OCI-LY1 (cell line): ENCODE data around the gene OR8B4.

ENCODE experiments used
- EZH2 ChIP-seq: fragments of 200-600 bp; sonication (generic), shearing (Covaris generic); IDR thresholded peaks from 2 replicates; pipeline ENCODE4 v1.8.0; 2017; ENCODE audit warnings: borderline replicate concordance, mixed run types, mild to moderate bottlenecking, antibody characterized with exemption, low read length, moderate library complexity, mixed read lengths
- TF ChIP-seq, protein P1 (sequence below): fragments of 200-600 bp; sonication (generic), shearing (Covaris generic); IDR thresholded peaks from 2 replicates; pipeline ENCODE4 v1.5.1; 2017; ENCODE audit warnings: mild to moderate bottlenecking, antibody characterized with exemption, low read length, moderate library complexity, mixed read lengths

DNA sequence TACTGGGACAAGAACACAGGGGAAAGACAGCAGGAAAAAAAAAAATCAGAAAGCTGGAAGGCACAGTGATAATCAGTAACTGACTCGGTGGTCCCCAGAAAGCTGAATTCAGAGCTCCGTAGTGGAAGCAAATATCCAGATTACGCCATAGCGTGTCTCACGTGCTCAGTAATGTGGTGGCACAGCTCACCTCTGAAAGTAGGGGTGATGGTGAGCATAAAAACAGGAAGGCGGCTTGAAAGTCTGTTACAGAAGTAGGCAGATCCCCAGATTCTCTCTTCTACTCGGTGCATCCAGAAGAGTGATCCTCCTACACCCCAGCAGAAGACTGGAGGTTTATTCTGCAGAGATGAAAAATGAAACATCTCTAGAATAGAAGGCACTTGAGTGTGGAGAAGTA, 14.8 kb downstream of the OR8B4 start:
- TF ChIP-seq, protein P1, sequence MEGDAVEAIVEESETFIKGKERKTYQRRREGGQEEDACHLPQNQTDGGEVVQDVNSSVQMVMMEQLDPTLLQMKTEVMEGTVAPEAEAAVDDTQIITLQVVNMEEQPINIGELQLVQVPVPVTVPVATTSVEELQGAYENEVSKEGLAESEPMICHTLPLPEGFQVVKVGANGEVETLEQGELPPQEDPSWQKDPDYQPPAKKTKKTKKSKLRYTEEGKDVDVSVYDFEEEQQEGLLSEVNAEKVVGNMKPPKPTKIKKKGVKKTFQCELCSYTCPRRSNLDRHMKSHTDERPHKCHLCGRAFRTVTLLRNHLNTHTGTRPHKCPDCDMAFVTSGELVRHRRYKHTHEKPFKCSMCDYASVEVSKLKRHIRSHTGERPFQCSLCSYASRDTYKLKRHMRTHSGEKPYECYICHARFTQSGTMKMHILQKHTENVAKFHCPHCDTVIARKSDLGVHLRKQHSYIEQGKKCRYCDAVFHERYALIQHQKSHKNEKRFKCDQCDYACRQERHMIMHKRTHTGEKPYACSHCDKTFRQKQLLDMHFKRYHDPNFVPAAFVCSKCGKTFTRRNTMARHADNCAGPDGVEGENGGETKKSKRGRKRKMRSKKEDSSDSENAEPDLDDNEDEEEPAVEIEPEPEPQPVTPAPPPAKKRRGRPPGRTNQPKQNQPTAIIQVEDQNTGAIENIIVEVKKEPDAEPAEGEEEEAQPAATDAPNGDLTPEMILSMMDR: no peak
- no peak for TF ChIP-seq EZH2
